GM21423 (cell line): ENCODE measurements around the gene DGCR6L.
"Not testable (repeated sequence)": the region's sequence is repeated elsewhere in the genome, so short reads cannot be mapped to it uniquely, and the experiment has no call there.

Source experiments
- ATAC-seq: cut with Tn5 transposase; IDR thresholded peaks from one replicate; pipeline ENCODE4 v1.9.1; 2021; ENCODE audit warnings: mild to moderate bottlenecking, moderate library complexity; ENCODE audit not compliant: unreplicated experiment

DGCR6L gene

GRCh38 chr22:20310773-20311172 lies 9.1 kb downstream of the DGCR6L start:
- ATAC-seq: not testable (repeated sequence)

DNA sequence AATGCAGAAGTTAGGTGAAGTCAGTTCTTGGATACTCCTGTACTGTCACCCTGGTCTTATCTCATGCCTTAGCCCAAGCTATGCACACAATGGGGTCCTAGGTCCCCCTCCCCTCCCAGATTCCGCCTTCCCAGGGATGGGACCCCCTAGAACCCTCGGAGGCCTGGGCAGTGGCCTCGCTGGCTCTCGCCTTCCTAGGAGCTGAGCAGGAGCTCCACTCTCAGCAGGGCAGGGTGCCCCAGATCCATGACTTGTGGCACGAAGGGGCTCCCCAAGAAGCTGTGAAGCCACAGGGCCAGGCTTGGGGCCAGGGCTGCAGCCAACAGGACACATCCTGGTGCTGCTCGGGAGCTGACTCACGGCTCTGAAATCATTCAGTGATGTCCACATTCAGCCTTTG lies 9.7 kb downstream of the DGCR6L start:
- not testable (repeated sequence) for ATAC-seq

DNA sequence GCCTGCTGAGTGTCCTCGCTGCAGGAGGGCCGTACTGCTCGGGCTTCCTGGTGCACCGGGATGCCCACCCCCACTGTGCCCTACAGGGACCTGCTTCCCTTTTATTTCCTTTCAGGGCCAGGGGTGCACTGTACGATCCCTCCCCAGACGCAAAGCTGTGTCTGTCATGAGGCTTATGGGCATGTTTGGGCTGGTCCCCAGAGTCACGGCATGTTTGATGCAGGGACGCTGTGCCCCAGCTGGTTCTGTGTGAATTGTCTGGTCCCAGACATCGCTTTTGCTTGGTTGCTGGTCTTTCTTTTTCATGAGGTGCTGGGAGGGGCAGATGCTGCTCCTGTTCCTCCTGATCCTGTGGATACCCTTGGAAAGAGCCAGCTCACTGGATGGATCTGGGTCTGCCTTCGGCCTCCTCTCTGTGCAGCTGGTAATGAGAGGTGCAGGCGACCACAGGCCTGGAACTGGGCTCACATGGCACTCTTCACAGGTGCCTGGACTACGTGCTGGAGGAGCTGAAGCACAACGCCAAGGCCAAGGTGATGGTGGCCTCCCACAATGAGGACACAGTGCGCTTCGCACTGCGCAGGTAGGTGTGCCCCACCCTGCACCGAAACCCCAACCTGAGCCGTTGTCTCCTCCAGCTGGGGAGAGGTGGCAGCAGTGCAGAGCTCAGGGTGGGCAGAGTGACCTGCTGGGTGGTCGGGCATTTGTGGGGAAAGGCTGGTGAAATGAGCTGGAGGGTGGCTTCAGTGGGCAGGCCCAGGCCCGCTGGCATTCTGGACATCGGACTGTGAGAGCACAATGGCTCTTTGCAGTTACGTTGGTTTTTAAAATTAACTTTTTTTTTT lies 10.8 kb downstream of the DGCR6L start:
- ATAC-seq: not testable (repeated sequence)

DNA sequence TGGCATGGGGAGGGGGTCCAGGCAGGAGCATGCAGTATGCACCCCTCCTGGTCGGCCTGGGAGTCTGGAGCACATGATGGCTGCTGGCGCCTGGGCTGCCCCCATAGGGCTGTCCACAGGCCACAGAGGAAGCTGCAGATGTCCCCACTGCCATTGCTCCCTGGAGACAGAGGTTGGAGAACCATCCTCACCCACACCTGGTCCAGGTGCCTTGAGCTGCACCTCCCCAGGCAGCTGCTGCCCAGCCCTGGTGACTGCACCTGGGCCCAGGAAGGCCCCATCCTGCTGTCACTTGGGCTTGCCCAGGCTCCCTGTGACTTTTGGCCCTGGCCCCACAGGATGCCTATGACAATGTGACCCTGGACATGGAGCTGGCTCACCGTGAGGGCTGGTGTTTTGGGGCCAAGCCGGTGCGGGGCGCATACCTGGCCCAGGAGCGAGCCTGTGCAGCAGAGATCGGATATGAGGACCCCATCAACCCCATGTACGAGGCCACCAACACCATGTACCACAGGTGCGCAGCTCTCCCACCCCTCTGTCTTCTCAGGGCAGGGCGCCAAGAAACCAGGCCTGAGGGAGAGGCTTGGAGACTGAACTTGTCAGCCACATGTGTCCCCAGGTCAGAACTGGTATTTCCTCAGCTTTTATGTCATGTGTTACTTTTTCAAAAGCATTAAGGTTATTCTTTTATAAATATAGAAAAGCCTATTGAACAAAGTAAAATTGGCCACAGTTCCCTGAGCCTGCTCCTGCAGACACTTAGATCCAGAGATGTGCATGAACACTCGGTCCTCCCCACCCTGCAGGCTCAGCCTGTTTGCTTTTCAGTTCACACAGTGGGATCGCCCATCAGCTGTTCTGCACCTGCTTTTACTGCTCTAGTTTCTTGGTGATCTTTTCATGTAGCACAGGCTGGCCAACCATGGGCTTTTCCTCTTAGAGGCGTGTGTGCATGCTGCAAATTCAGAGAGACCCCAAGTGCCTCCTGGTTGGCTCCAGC lies 12.1 kb downstream of the DGCR6L start:
- ATAC-seq: not testable (repeated sequence)

GRCh38 chr22:20306646-20307447 lies 13.0 kb downstream of the DGCR6L start:
- ATAC-seq: not testable (repeated sequence)

- ATAC-seq: no peak
These were observed 13.8 kb downstream of the DGCR6L start for GRCh38 chr22:20305894-20306645.

GRCh38 chr22:20305230-20305893 lies 14.5 kb downstream of the DGCR6L start:
- not testable (repeated sequence) for ATAC-seq

GRCh38 chr22:20304646-20305045 lies 15.2 kb downstream of the DGCR6L start:
- ATAC-seq: no peak

DNA sequence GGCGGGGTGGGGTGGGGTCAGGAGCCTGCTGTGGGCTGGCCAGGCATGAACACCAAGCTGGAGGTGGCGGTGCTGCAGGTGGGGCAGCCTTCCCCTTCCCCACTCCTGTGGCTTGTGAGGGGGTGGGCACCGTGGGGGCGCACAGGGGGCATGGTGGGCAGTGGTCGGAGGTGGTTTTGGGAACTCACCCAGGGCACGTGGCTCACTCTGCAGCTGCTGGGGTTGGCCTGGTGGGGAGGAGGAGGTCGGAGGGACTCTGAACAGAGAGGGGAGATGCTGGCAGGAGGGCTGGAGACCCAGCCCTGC lies 16.7 kb downstream of the DGCR6L start:
- not testable (repeated sequence) for ATAC-seq

GRCh38 chr22:20302438-20303228 lies 17.2 kb downstream of the DGCR6L start:
- no peak for ATAC-seq

DNA sequence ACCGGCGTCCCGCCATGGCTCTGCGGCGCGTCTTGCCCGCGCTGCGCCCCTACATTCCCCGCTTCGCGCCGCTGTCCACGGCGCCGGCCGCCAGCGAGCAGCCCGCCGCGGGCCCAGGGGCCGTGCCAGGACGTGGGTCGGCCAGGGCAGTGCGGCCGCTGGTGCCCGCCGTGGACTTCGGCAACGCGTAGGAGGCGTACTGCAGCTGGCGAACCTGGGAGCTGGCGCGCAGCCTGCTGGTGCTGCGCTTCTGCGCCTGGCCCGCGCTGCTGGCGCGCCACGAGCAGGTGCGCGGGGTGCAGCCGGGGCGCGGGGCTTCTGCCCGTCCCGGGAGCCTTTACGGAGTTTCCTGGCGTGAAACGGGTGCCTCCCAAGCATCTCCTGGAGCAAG lies 20.1 kb downstream of the DGCR6L start:
- no peak for ATAC-seq

- peak; percentile 51 for ATAC-seq
These were observed 20.8 kb downstream of the DGCR6L start for GRCh38 chr22:20298803-20299745.

DNA sequence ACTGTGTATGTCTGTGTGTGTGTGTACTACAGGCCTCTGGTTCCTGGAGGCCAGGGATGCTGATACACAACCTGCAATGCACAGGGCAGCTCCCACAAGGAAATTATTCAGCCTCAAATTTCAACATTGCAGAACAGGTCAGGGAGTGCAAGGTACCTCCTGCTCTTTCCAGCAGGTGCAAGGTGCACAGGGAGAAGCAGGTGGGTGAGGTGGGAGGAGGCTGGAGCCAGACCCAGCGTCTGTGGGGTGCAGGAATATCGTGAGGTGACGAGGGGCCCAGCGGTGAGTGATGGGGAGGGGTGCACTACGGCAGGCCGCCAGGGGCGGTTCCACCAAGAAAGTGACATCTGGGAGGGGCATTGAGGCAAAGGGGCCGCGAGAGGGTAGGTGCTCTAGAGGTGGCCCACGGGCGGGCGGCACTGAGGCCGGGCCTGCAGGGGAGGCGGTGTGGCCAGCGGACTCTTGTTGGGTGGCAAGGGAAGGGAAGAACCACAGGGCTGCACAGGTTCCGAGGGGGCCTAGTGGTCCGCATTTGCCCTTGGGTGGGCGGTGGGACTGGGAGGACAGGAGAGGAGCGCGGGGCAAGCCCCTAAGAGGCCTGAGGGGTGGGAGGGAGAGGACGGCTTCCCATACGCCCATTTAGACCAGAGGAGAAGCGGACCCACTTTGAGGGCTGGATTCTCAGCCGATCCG lies 21.6 kb downstream of the DGCR6L start:
- no peak for ATAC-seq

DNA sequence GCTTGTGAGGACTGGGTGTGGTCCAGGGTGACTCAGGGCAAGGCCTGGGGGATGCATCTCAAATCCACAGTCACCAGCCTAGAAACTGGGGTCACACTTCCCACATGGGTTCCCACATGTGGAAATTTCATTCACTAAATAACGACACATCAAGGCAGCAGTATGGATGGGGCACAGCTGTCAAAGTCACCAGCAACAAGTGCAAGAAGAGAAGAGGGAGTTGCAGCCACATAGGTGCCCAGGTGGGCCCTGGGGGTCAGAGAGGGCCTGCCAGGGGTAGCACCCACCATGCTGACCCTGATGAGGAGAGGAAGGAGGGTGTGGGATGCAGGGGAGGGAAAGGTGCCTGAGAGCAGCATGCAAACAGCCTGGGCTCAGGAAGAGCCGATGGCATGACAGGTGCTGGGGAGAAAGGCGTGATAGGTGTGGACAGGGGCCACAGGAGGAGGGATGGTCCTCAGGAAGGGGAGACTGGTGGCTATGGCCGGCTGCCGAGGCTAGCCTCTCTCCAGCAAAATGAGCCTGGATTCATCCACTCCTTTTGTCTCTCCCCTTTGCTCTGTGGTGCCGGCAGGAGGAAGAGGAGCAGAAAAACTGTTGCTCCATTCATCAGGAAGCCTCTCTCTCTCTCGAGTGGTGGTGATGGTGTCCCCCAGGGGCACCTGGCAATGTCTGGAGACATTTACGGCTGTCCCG lies 22.3 kb downstream of the DGCR6L start:
- no peak for ATAC-seq

GRCh38 chr22:20296598-20296997 lies 23.3 kb downstream of the DGCR6L start:
- no peak for ATAC-seq

DNA sequence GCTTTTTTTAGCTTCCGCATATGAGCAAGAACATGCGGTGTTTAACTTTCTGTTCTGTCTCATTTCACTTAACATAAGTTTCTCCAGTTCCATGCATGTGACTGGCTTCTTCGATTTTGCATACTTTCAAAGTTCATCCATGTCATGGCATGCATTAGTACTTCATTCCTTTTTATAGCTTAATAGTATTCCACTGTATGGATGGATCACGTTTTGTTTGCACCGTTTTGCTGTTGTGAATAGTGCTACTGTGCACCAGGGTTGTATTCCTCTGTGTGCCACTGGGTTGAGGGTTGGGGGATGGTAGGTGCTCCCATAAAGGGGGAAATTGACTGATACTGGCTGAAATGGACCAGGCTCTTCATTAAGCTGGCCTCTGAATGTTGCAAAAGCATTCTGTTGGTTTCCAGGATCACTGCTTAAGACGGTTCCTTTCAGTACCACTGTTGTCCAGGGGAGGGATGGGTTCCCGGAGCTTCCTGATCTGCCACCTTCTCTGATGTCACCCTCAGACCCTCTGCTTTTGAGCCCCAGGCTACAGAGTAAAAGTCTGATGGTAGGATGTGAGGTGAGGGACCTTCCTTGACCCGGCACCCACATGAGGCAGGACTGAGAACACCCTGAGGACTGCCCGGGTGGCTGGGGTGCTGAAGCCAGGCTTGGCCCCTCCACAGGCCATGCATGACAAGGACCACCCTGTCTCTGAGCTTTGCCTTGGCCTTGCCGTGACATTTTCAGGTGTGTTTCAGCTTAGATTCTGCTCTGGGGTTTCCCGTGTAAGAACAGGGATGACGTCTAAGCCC lies 24.4 kb downstream of the DGCR6L start:
- ATAC-seq: no peak
